GM12874 (cell line): ENCODE measurements around the gene AIFM1.

Experiments
- TF ChIP-seq, protein P1 (sequence below): IDR thresholded peaks from 2 replicates; pipeline ENCODE4 v1.5.1; 2011; ENCODE audit warnings: low read depth, mild to moderate bottlenecking, control low read depth, low read length, moderate library complexity; ENCODE audit not compliant: insufficient read depth

AIFM1 gene

DNA sequence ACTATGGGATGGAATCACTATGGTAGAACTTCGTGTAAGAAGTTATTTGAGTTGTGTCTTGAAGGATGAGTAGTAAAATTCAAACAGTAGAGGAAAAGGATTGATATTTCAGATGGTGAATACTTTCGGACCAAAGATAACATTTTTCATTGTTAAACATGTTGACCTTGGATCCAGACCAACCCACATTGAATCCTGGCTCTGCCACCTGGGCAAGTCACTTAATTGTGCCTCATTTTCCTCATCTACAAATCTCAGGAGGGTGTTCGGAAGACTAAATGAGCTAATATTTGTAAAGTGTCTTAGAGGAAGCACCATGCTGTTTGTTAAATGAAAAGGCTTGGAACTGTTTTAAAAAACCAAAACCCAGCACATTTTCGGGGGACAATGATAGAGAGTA, 1.4 kb upstream of the AIFM1 start:
- TF ChIP-seq, protein P1, sequence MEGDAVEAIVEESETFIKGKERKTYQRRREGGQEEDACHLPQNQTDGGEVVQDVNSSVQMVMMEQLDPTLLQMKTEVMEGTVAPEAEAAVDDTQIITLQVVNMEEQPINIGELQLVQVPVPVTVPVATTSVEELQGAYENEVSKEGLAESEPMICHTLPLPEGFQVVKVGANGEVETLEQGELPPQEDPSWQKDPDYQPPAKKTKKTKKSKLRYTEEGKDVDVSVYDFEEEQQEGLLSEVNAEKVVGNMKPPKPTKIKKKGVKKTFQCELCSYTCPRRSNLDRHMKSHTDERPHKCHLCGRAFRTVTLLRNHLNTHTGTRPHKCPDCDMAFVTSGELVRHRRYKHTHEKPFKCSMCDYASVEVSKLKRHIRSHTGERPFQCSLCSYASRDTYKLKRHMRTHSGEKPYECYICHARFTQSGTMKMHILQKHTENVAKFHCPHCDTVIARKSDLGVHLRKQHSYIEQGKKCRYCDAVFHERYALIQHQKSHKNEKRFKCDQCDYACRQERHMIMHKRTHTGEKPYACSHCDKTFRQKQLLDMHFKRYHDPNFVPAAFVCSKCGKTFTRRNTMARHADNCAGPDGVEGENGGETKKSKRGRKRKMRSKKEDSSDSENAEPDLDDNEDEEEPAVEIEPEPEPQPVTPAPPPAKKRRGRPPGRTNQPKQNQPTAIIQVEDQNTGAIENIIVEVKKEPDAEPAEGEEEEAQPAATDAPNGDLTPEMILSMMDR: no peak

DNA sequence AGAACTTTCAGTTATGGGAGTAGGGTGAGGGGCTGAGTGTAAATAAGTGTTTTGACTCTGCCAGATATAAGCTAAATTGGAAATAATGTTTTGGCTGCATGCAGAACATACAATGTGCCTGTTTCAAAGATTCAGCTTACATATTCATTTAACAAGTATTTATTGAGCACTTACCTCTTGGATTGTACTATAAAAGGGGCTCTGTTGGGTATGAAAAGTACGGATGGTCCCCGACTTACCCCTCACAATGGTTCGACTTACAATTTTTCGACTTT, 799 bp upstream of the AIFM1 start:
- TF ChIP-seq, protein P1: no peak

DNA sequence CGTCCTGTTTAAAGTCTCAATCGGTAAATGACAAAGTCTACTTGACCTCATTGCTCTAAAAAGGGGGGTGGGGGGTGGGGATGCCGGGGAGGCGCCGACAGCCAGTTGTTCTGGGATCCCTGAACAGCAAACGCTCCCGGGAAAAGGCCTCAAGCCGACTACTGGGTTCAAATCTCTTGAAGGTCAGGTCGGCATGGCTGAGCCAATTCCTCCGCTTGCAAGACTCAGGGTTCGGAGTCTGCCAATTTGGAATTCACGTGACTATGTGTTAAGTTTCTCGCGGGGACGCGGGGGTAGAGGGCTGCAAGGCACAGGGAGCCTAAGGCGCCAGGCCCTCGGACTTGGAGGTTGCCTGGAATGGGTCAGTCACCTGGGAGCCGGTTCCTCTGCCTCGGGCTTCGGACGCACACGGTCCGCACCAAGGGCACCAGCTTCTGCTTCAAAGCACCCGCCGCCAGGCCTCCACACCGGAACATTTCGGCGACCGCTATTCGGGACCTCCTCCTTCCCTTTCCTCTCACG, 399 bp downstream of the AIFM1 start:
- TF ChIP-seq, protein P1: no peak

DNA sequence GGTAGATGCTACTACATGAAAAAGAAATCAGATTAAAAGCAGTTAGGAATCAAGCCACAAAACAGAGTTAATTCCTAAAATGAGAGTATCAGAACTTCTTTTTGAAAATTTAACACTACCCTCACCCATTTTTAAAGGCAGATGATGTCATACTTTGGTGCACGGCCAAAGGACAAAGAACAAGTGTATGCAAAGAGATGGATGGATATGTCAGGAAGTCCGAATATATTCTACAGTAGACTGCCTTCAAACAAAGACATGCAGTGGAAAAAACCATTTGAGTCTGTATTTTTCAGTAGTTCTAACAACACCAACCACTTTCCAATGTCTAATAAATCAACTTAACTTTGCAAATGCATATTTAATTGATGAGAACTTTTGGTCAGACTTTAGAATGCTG, 2.2 kb downstream of the AIFM1 start:
- TF ChIP-seq, protein P1: no peak

DNA sequence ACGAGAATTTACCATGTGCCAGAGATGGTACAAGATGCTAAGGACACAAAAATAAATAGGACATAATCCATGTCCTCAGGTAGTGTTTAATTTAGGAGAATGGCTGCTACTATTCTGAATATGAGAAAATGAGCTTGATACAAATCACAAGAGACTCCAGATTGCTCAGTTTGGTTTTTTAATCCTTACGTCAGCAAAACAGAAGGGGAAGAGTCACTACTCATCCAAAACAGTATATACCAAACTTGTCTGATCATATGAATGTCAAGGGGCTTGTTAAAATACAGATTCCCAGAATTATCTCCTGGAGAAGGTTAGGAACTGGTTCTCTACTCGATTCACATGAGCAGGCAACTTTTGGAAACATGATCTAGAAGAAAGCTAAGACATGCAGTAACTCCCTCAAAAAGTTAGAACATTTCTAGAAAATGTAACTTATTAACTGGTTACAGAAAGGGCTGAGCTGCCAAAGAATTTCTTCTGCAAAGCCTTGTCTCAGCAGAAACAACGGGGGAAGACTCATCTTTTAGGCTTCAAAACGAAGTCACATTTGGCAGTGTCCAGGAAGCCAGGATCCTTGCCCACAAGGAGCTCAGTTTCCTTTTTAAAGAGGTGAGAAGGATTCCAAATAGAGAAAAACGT, 3.4 kb downstream of the AIFM1 start:
- TF ChIP-seq, protein P1: no peak

DNA sequence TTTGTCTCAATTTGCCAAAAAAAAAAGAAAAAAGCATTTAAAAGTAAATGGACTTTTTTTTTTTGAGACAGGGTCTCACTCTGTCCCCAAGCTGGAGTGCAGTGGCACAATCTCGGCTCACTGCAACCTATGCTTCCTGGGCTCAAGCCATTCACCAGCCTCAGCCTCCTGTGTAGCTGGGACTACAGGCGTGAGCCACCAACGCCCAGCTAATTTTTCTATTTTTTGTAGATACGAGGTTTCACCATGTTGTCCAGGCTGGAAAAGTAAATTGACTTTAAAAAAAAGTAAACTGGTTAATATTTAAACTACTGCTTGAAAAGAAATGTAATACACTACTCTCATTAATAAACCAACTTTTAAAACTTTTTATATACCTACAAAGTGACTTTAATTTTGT, 5.9 kb downstream of the AIFM1 start:
- TF ChIP-seq, protein P1: no peak

DNA sequence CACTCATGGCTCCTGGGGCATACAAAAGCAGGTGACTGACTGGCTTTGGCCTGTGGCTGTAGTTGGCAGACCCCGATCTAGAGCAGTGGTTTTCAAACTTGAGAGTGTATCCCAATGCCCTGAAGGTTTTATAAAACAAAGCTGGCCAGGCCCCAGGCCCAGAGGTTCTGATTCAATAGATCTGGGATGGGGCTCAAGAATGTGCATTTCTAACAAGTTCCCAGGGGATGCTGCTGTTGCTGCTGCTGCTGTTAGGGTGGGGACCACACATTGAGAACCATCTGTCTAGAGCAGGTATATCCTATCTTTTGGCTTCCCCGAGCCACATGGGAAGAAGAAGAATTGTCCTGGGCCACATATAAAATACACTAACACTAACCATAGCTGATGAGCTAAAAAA, 7.3 kb downstream of the AIFM1 start:
- TF ChIP-seq, protein P1: no peak
